CD1c-positive myeloid dendritic cell (primary cell): ENCODE data around the gene YKT6.
A peak's percentile ranks its signal among the peaks of the same experiment; 100 is the strongest.

Experiments
- DNase-seq: peaks from one replicate; pipeline ENCODE4 v3.0.0-alpha.2; 2016; ENCODE audit errors: extremely low spot score

YKT6 gene

GRCh38 chr7:44232901-44233715 is 32.3 kb downstream of the YKT6 start:
- no peak for DNase-seq

- DNase-seq: no peak
Observed at GRCh38 chr7:44235066-44235465, 34.3 kb downstream of the YKT6 start.

DNA sequence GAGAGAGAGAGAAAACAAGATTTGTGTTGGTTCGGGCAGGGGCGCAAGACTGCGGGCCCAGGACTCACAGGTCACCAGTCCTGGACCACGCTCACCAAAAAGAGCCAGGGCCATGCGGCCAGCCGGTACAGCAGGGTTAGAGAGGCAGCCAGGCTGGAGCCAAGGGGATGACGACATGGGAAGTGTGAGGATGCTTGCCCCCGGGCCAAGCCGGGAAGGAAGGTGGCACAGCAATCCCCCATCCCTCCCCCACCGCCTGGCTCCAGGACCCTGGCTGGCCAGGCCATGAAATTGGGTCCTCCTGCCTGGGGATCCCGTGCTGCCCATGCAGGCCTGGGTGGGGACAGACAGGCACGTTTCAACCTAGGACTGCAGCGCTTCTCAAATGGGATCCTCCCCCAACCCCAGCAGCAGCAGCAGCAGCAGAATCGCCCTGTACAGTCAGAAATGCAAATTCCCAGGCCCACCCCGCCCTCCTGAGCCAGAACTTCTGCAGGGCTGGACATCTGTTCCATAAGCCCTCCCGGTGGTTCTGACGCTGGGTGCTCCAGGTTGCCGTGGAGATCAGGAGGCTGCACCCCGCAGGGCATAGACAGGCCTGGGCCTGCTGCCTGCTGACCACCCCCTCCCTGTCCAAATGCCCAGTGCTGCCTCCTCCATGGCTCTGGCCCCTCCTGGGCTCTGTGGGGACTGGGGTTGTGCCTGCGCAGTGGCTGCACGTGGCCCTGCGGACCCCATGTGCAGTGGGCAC is 35.0 kb downstream of the YKT6 start:
- DNase-seq: no peak

- peak; percentile 59 for DNase-seq
Observed at GRCh38 chr7:44236333-44236728, 35.6 kb downstream of the YKT6 start.

DNA sequence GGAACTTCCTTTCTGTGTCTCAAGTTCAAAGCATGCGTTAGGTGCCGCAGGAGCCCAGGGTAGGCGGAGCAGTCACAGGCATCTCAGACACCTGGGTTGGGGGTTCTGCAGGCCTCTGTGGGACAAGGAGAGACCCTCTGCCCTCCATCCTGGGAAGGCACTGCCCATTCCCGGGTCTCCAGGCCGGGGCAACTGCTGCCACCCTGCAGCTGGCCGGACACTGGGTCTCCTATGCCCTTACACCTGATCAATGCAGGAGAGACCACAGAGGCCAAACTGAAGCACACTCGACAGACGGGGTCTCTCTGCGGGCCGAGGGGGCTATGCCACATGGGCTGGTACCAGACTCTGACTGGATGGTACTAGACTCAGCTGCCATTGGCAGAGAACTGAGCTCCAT is 36.9 kb downstream of the YKT6 start:
- no peak for DNase-seq

DNA sequence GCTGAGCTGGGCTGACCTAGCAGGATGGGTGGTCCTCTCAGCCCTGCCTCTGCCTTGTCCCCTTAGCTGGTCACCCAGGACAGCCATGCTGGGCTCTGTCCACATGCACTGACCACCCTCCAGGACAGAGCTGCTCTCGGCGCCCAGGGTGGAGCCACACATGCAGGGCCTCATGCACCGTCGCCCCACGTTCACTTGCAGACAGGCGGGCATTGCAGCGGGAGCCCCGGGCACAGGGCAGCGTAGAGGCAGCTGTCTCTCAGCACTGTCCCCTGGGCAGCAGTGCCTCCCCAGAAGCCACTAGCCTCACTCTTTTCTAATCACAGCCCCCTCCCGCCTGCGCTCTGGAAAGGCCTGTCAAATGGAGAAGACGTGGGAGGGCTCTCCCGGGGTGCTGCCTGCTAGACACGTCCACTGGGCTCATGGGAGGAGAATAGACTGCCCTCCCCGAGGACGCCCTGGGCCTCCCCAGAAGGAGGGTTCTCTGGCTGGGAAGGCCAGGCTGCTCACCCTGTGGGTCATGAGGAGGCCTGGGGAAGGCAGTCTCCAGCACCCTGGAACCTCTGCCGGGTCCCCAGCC is 37.4 kb downstream of the YKT6 start:
- no peak for DNase-seq

GRCh38 chr7:44239361-44239760 is 38.6 kb downstream of the YKT6 start:
- DNase-seq: no peak

GRCh38 chr7:44240376-44240775 is 39.6 kb downstream of the YKT6 start:
- no peak for DNase-seq

- peak; percentile 76 for DNase-seq
Observed at GRCh38 chr7:44240983-44241510, 40.3 kb downstream of the YKT6 start.

- DNase-seq: no peak
Observed at GRCh38 chr7:44242091-44242490, 41.3 kb downstream of the YKT6 start.

DNA sequence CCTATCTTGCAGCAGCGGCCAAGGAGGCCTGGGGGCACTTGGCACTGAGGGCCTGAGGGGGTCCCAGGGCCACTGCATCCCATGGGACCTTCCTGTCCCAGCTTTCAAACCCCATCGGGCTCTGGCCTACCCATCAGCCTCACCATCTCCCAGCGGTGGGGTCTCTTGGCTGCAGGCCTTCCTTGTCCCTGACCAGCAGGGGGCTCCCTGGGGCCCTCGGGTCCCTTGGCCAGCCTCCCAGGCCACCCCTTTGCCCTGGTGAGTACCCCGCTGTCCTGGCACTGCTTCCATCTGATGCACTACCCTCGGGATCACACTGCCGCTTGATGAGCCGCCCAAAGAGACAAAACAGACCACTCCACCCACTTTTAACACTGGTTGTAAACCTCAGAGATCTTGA is 43.5 kb downstream of the YKT6 start:
- peak; percentile 30 for DNase-seq

DNA sequence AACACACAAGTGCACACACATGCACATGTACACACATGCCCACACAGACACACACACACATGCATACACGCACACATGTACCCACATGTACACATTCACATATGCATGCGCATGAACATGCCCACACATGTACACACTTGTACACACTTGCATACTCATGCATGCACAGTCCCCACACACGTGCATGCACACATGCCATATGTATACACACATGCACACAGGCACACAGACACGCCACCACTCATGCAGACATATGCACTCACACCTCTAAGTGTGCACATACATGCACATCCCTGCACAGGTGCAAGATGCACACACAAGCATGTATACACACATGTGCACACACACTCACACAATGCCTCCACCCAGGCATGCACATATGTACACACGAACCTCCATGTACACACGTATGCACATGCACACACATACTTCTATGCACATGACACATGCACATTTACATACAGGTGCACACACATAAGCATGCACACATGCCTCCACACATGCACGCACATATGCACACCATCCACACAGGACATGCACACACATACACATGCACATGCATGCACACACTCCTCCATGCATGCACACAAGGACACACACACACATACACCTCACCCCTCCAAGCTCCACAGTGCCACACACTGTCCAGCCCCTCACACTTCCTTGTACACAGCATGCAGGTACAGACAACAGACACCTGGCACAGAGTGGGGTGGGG is 45.8 kb downstream of the YKT6 start:
- DNase-seq: no peak

DNA sequence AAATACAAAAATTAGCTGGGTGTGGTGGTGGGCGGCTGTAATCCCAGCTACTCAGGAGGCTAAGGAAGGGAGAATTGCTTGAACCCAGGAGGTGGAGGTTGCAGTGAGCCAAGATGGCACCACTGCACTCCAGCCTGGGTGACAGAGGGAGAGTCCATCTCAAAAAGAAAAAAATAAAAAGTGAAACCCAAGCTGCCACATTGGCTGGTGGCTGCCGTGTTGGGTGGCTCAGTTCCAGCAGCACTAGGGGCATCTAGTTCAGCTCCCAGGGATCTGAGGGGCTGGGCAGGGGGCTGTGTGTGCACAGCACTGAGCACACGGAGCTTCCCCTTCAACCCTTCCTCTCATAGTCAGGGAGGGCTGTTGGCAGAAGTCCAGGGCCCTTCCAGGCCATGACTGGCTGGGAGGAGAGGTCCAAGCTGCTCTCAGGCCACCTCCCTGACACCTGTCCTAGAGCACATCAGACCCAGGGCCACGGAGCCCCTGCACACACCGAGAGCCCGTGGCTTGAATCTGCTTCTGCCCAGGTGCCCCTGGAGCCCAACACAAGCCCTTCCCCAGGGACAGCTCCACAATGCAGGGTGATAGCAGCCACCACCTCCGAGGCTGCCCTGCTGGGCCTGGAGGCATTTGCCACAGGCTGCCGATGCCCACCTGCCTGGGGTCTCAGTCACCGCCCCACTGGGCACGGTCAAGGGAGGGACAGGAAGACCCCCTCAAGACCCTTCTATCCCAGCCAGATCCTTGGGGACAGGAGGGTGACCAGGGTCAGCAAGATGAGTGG is 47.3 kb downstream of the YKT6 start:
- no peak for DNase-seq

DNA sequence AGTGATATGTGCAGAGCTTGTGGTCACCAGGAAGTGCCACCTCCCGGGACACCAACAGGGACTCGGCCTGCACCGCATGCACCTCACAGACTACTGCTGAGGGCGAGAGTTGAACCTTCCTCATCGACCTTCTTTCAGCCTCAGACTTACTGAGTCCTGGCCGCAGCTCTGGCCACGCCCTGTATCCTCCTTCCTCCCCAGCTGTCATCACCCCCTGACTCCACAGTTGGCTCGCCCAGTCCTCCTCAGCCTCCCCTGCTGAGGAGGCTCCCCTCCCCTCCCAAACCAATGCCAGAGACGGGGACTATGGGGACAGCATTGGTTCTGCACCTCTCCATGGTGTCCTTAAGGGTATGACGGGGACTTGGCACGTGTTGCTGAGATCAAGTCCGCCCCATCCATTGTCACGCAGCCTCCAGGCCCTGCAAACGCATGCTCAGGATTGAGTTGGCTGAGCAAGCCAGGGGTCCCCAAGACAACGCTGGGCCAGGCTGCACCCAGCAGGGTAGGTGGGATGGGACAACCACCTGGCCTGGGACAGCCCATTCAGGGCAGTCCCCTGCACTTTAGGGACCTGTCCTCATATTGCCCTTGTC is 49.0 kb downstream of the YKT6 start:
- DNase-seq: no peak

- DNase-seq: no peak
Observed at GRCh38 chr7:44251269-44251668, 50.5 kb downstream of the YKT6 start.

GRCh38 chr7:44251881-44252280 is 51.1 kb downstream of the YKT6 start:
- peak; percentile 12 for DNase-seq

- no peak for DNase-seq
Observed at GRCh38 chr7:44256459-44256858, 55.7 kb downstream of the YKT6 start.

DNA sequence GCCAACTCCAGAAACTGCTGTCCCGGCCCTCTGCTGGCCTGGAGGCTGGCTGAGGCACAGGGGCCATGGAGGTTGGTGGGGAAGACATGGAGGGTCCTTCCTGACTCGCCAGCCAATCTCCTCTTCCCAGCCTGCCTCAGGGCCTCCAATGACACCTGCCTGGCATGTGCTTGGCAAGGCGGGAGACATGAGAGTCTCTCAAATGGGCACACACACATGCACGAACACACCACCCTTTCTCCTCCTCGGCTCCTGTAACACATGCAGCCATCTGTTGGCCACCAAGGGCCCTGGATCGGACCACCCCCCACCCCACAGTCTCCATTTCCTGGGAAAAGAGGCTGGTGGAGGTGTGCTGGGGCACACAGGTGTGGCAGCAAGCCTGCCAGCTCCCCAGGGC is 56.4 kb downstream of the YKT6 start:
- no peak for DNase-seq

- DNase-seq: peak; percentile 97
Observed at GRCh38 chr7:44257618-44258422, 57.0 kb downstream of the YKT6 start.

- DNase-seq: no peak
Observed at GRCh38 chr7:44258423-44258760, 57.6 kb downstream of the YKT6 start.
